ENCODE measurements around the gene GPR180. TPM values are rescaled to one million over a fixed set of nuclear protein-coding genes. Genes with fewer than 3 reads are reported as not detected.

The GPR180 gene
- total and polyA plus RNA-seq, 12 donors, result 1.1 to 8.0 (median 3.8) TPM

DNA sequence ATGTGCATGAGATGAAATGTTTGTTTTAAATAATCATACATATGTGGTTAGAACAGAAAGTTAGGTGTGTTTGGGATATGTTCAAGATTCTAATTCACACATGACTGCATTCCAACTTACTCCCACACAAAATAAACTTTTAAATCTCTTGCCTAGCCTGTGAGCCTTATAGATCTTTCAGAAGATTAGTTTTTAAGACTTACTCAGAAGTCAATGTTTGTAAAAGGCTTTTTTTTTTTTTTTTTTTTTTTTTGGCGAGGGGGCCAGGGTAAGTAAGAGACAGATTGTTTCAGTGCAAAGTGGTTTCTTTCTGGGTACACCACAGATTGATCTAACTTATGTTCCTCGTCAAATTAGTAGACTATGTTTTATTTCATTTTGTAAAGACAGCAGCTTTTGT, 39.1 kb downstream of the GPR180 start:
- intact Hi-C loops (cut with DNase I), result no loop called here
- DNase-seq, result no peak
- no peaks in the 10 kb centered on the region for H3K27me3 ChIP-seq
- no peak overlapping the region for H3K4me3 ChIP-seq
- no peaks in the 10 kb centered on the region for H3K4me1 ChIP-seq (replicated peaks in 1 of 2)
- no peak overlapping the region for H3K27ac ChIP-seq
- WGBS, 4 donors, result 55 to 76% (median 68%) methylated on average over 2 of the region's 2 CpGs
- H3K36me3 ChIP-seq (replicated peaks in 1 of 2), result no peaks in the 10 kb centered on the region
- H3K9me3 ChIP-seq (replicated peaks in 1 of 3), result no peaks in the 10 kb centered on the region
- TF ChIP-seq POLR2A (IDR thresholded peaks at IDR 0.05), result no peak
- TF ChIP-seq, protein P1, sequence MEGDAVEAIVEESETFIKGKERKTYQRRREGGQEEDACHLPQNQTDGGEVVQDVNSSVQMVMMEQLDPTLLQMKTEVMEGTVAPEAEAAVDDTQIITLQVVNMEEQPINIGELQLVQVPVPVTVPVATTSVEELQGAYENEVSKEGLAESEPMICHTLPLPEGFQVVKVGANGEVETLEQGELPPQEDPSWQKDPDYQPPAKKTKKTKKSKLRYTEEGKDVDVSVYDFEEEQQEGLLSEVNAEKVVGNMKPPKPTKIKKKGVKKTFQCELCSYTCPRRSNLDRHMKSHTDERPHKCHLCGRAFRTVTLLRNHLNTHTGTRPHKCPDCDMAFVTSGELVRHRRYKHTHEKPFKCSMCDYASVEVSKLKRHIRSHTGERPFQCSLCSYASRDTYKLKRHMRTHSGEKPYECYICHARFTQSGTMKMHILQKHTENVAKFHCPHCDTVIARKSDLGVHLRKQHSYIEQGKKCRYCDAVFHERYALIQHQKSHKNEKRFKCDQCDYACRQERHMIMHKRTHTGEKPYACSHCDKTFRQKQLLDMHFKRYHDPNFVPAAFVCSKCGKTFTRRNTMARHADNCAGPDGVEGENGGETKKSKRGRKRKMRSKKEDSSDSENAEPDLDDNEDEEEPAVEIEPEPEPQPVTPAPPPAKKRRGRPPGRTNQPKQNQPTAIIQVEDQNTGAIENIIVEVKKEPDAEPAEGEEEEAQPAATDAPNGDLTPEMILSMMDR (IDR thresholded peaks at IDR 0.05), result no peak

DNA sequence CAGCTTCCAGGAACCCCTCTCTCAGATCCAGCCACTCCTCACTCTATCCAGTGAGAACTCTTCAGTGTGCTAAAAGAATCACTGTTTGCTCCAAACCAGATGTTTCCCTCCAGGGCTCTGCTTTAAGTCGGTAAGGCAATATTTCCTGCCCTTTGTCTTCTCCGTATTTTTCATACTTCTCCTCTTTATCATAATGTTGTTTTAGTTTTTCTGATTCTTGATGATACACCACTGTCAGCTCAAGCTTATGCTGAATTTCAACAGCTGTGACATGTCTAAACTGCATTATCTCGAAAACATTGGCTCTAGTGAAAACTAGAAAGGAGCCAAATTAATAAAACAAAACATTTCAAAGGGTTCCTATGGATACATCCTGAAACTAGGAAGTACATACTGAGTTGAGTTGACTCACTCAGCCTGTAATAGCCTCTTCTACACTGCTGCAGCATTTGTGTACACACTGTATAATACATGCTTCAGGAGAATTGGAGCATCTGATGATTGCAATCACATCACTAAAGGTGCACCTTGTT, 39.8 kb downstream of the GPR180 start:
- 42 to 52% (median 49%) methylated on average over 3 of the region's 3 CpGs for WGBS, 4 donors
- intact Hi-C loops (cut with DNase I), result no loop called here
- no peaks in the 10 kb centered on the region for H3K9me3 ChIP-seq (replicated peaks in 1 of 3)
- H3K27ac ChIP-seq, result no peak overlapping the region
- TF ChIP-seq, protein P1 (IDR thresholded peaks at IDR 0.05), result no peak
- TF ChIP-seq POLR2A (IDR thresholded peaks at IDR 0.05), result no peak
- H3K4me3 ChIP-seq, result no peak overlapping the region
- no peak for DNase-seq
- no peaks in the 10 kb centered on the region for H3K4me1 ChIP-seq (replicated peaks in 1 of 2)
- no peaks in the 10 kb centered on the region for H3K36me3 ChIP-seq (replicated peaks in 1 of 2)
- H3K27me3 ChIP-seq, result no peaks in the 10 kb centered on the region

DNA sequence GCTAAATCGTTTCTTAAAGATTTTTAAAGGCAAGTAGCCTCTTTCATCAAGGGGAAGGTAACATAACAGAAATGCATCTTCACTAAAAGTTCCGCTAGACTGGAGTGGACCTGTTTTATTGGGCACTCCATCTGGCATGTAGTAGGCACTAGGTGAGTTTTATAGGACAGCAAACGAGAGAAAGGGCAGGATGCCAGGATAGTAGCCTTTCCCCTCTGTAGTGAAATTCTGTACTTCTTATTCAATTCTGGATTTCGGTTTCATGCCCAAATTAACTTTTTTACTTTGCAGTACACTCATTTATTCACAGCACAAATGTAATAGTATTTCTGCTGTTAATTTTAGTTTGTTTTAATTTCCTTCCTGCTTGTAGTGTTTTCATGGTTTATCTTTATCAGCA, 45.2 kb downstream of the GPR180 start:
- H3K4me1 ChIP-seq (replicated peaks in 1 of 2), result no peaks in the 10 kb centered on the region
- DNase-seq, result no peak
- no peaks in the 10 kb centered on the region for H3K9me3 ChIP-seq (replicated peaks in 1 of 3)
- intact Hi-C loops (cut with DNase I), result no loop called here
- H3K27ac ChIP-seq, result no peak overlapping the region
- 74 to 81% (median 79%) methylated on average over 4 of the region's 4 CpGs for WGBS, 4 donors
- no peaks in the 10 kb centered on the region for H3K36me3 ChIP-seq (replicated peaks in 1 of 2)
- no peak for TF ChIP-seq POLR2A (IDR thresholded peaks at IDR 0.05)
- TF ChIP-seq, protein P1 (IDR thresholded peaks at IDR 0.05), result no peak
- no peaks in the 10 kb centered on the region for H3K27me3 ChIP-seq
- H3K4me3 ChIP-seq, result no peak overlapping the region

DNA sequence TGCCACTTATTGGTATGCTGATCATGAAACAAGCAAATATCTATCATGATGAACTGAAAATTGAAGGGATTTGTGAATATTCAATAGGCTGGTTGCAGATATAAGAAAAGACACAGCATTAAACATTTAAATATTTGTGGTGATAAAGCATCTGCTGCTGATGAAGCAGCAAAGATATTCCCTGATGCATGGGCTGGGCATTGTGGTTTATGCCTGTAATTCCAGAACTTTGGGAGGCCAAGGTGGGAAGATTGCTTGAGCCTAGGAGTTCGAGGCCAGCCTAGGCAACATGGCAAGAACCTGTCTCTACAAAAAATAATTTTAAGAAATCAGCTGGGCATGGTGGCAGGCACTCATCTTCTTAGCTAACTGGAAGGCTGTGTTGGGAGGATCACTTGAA, 54.5 kb downstream of the GPR180 start:
- Histone ChIP-seq H3K27me3 (no peaks in the 10 kb centered on the region), H3K9me3 (replicated peaks in 1 of 3) (no peaks in the 10 kb centered on the region), H3K27ac (no peak overlapping the region), H3K36me3 (replicated peaks in 1 of 2) (no peaks in the 10 kb centered on the region), H3K4me3 (no peak overlapping the region), H3K4me1 (replicated peaks in 1 of 2) (no peaks in the 10 kb centered on the region)
- WGBS, 4 donors, result 86 to 93% (median 88%) methylated on average over 1 of the region's 1 CpG
- DNase-seq, result no peak
- no peak for TF ChIP-seq POLR2A (IDR thresholded peaks at IDR 0.05)
- TF ChIP-seq, protein P1 (IDR thresholded peaks at IDR 0.05), result no peak
- intact Hi-C loops (cut with DNase I), result no loop called here

Data from adrenal gland (tissue), 12 donors.